Subcutaneous adipose tissue (tissue), 4 donors: ENCODE measurements around the gene ARL8A. TPM values are rescaled to one million over a fixed set of nuclear protein-coding genes. Genes with fewer than 3 reads are reported as not detected.

Experiments
- total RNA-seq, 4 donors: library from RNA; depleted of rRNA; stranded (reverse); fragments of >200 nt; gene quantifications; one replicate each; pipeline ENCODE4 v1.1.0, GENCODE V29; 2016
- TF ChIP-seq, protein P1 (sequence below): fragments of 450-650 bp; IDR thresholded peaks from one replicate; pipeline ENCODE4 v1.5.1; 2016; ENCODE audit warnings: low read depth, mild to moderate bottlenecking, control low read depth, antibody characterized with exemption, moderate library complexity

ARL8A gene
- total RNA-seq, 4 donors from 2014 or later: 28.5 to 52.0 (median 38.4) TPM

DNA sequence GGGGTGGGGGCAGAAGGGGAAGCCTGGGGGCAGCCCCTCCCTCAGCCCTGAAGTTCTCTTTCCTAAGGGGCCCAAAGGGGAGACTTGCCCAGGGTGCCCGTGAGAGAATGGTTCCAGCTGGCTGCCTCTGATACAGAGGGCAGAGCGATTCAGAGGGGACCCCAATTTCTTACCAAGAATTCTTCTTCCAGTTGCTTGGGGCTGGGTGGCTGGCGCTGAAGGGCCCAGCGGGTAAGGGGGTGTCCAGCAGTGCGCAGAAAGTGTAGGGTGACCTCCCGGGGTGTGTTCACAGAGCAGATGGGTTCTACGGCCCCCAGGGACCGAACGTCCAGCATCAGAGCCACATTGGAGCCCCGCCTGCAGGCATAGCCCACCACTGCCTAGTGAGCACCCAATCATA lies 13.4 kb upstream of the ARL8A start:
- TF ChIP-seq, protein P1, sequence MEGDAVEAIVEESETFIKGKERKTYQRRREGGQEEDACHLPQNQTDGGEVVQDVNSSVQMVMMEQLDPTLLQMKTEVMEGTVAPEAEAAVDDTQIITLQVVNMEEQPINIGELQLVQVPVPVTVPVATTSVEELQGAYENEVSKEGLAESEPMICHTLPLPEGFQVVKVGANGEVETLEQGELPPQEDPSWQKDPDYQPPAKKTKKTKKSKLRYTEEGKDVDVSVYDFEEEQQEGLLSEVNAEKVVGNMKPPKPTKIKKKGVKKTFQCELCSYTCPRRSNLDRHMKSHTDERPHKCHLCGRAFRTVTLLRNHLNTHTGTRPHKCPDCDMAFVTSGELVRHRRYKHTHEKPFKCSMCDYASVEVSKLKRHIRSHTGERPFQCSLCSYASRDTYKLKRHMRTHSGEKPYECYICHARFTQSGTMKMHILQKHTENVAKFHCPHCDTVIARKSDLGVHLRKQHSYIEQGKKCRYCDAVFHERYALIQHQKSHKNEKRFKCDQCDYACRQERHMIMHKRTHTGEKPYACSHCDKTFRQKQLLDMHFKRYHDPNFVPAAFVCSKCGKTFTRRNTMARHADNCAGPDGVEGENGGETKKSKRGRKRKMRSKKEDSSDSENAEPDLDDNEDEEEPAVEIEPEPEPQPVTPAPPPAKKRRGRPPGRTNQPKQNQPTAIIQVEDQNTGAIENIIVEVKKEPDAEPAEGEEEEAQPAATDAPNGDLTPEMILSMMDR: no peak

DNA sequence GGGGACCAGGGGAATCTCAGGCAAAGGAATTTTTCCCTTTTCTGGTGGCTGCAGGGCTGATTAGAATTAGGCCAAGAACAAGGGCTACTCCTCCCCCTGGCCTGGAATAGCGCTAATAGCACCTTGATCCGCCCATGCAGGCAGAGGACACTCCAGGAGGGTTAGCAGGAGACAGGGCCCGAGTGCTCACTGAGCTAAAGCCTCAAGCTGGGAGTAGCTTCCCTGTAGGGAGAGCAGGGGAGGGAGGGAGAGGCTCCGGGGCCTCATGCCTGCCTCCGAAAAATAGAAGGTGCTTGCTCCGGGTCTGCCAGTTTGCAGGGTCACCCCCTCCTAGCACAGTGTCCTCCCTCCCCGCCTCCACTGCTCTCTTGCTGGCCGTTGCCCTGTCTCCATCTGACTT lies 12.1 kb upstream of the ARL8A start:
- TF ChIP-seq, protein P1: no peak

DNA sequence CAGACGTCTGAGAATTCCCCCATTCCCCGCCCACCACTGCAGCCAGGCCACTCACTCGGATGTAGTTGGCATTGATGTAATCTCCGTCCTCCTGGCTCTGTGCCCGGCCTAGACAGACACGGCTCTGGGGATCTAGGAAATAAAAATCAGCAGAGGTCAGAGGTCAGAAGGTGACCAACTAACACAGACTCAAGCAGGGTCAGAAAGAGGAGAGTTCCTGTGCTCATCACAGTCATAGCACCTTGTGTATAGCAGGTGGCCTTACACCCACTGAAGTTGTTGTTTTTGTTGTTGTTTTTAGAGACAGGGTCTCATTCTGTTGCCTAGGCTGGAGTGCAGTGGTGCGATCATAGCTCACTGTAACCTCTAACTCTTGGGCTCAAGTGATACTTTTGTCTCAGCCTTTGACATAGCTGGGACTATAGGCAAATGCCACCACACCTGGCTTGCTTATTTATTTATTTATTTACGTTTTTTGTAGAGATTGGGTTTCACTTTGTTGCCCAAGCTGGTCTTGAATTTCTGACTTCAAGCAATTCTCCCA lies 11.0 kb upstream of the ARL8A start:
- TF ChIP-seq, protein P1: no peak

DNA sequence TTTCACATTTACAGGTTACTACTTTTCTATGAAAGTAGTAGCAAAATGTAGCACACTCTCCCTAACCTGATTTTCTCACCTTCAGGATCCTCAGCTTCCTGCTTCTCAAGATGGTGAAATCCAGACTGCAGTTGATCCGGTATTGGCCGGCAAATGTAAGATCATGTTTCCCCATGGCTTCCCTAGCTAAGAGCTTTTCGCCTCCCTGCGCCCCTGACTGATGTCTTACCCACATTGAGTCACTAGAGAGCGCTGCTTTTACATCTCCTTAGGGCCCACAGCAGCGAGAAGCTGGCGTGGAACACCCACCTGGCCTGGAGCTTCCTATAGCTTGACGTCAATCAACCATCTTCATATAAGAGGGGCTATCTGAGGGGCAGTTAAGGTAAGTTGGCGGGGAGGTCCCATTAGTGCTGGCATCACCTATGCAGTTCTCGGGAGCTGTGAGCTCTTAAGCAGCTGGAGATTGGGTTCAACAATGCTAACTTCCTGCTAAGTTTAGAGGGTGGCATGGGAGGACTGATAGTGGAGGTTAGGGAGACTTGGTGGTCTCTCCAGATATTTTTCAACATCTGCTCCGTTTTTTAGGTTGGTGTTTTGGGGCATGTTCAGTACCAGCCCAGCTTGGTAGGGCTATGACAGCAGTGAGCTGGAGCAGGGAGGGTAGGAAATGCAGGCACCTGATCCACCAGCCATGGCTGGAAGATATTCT lies 10.4 kb upstream of the ARL8A start:
- TF ChIP-seq, protein P1: no peak

DNA sequence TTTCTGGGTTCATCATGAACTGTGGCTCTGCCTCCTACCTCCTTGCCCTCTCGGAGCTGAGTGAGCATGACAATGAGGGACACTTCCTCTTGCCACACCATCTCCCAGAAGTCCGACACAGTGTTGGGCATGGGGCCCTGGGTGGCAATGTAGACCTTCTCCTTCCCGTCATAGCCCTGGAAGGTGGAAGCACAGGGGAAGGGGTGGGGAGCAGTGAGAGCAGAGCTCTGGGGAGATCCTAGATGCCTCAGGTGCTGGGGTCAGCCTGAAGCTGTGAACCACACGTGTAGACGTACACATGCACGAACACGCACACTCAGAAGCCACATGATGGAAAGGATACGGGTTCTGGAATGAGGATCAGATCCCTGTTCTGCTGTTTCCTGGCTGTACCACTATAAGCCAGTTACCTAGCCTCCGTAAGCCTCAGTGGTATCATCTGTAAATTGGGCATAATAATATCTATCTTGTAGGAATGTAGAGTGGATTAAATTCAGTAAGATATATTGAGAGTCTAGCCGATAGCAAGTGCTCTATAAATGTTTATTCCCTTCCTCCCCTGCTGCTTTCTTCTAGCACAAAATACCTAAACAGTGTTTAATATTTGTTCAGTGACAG lies 9.7 kb upstream of the ARL8A start:
- TF ChIP-seq, protein P1: no peak

DNA sequence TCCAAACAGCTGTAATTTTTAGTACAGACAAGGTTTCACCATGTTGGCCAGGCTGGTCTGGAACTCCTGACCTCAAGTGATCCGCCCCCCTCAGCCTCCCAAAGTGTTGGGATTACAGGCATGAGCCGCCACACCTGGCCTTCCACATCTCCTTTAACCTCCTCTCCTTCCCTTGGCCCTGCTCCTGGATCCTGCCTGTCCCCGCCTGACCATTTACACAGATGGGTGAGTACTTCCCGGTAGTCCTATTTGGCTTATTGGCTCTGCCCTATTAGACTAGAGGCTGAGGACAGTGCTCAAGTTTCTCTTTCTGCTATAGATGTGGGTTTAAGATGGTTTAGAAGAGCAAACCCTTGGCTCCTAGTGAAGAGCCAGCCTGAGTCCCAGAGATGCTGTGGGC lies 8.7 kb upstream of the ARL8A start:
- TF ChIP-seq, protein P1: no peak

DNA sequence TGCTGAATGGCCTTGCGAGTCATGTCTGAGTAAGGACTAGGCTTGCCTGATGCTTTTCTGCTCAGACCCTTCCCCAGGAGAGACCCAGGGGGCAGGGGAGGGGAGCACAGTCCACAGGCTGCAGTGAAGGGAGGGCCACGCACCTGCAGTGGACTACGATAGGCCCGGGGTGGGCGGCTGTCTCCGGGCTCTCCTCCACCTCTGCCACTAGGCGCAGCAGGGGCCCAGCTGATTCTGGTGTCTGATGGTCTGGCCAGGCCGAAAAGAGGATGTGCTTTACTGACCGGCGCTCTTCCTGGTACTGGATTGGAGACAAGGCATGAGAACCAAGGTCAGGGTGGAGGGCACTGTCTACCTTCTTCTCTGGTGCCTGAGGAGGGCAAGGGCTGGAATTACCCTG lies 7.9 kb upstream of the ARL8A start:
- TF ChIP-seq, protein P1: no peak
